Esophagus muscularis mucosa (tissue), 4 donors: ENCODE measurements around the gene TRIM9.

Experiments
- CTCF ChIP-seq, 3 experiments: fragments of 200-600 bp in 2 of 3; fragments of 450-650 bp in 1 of 3; sonication (generic) in 2 of 3; IDR thresholded peaks; one replicate each; pipeline ENCODE4 v1.5.1; 2017 to 2019; ENCODE audit warnings: antibody characterized with exemption in 3 of 3, mild to moderate bottlenecking in 2 of 3, moderate library complexity in 1 of 3
- EP300 ChIP-seq: sonication (generic); formaldehyde crosslinking; IDR thresholded peaks from one replicate; pipeline ENCODE4 v1.6.1; 2017; ENCODE audit warnings: antibody characterized with exemption
- POLR2A ChIP-seq: fragments of 450-650 bp; IDR thresholded peaks from one replicate; pipeline ENCODE4 v1.6.1; 2017; ENCODE audit warnings: antibody characterized with exemption, moderate library complexity, mild to moderate bottlenecking, low read depth
- POLR2AphosphoS5 ChIP-seq, 2 donors: sonication (generic); formaldehyde crosslinking; IDR thresholded peaks; one replicate each; pipeline ENCODE4 v1.6.1; 2017; ENCODE audit warnings: antibody characterized with exemption in 2 of 2

GRCh38 chr14:51092965-51093364, 1.9 kb downstream of the TRIM9 start:
- no peak for TF ChIP-seq CTCF (IDR thresholded peaks at IDR 0.05)
- no peak for TF ChIP-seq POLR2A
- TF ChIP-seq POLR2AphosphoS5 (IDR thresholded peaks at IDR 0.05): no peak
- TF ChIP-seq EP300: no peak
